HCT116 (cell line): ENCODE data around the gene ZNF618.

Experiments used
- CTCF ChIP-seq, 3 experiments: fragments of 200-600 bp in 1 of 3; sonication (generic) in 1 of 3; IDR thresholded peaks in 2 of 3; conservative IDR thresholded peaks in 1 of 3; 2 replicates each; pipeline ENCODE4 v1.5.1; 2012 to 2017; ENCODE audit warnings: low read depth in 2 of 3, low read length in 2 of 3, antibody characterized with exemption in 1 of 3, borderline replicate concordance in 1 of 3, control low read depth in 1 of 3, mild to moderate bottlenecking in 1 of 3, mixed read lengths in 1 of 3, mixed run types in 1 of 3, moderate library complexity in 1 of 3; ENCODE audit not compliant: insufficient read depth in 1 of 3
- EZH2 ChIP-seq: fragments of 200-600 bp; sonication (generic); IDR thresholded peaks from 2 replicates; pipeline ENCODE4 v1.6.1; 2017; ENCODE audit warnings: antibody characterized with exemption, mixed run types
- EZH2phosphoT487 ChIP-seq: fragments of 200-600 bp; IDR thresholded peaks from 2 replicates; pipeline ENCODE4 v1.6.1; 2018; ENCODE audit warnings: antibody characterized with exemption, borderline replicate concordance
- FOSL1 ChIP-seq: IDR thresholded peaks from 2 replicates; pipeline ENCODE4 v1.6.1; 2012; ENCODE audit warnings: low read depth
- MAX ChIP-seq: IDR thresholded peaks from 2 replicates; pipeline ENCODE4 v1.6.1; 2012
- POLR2A ChIP-seq: IDR thresholded peaks from 2 replicates; pipeline ENCODE4 v1.7.0; 2011; ENCODE audit warnings: borderline replicate concordance; ENCODE audit not compliant: insufficient read depth, insufficient read length; ENCODE audit errors: extremely low read depth
- SIN3A ChIP-seq: IDR thresholded peaks from 2 replicates; pipeline ENCODE4 v1.6.1; 2012; ENCODE audit warnings: low read depth
- TCF7L2 ChIP-seq: IDR thresholded peaks from 2 replicates; pipeline ENCODE4 v1.7.0; 2011; ENCODE audit warnings: borderline replicate concordance, inconsistent platforms; ENCODE audit not compliant: insufficient read depth, insufficient read length; ENCODE audit errors: extremely low read depth
- YY1 ChIP-seq: IDR thresholded peaks from 2 replicates; pipeline ENCODE4 v1.6.1; 2011; ENCODE audit warnings: low read length, low read depth, moderate library complexity, mild to moderate bottlenecking; ENCODE audit not compliant: insufficient replicate concordance; ENCODE audit errors: extremely low read depth

- TF ChIP-seq MAX (no peak), CTCF (IDR thresholded peaks at IDR 0.05 in 2 of 3, conservative IDR thresholded peaks at IDR 0.05 in 1 of 3; ENCODE audit: borderline replicate concordance in 1 of 3, insufficient read depth in 1 of 3, low read depth in 2 of 3, low read length in 2 of 3) (no peak), YY1 (no peak), FOSL1 (no peak), TCF7L2 (no peak), EZH2 (no peak), POLR2A (no peak), SIN3A (no peak), EZH2phosphoT487 (no peak)
Observed at GRCh38 chr9:113941056-113941455, 64.9 kb downstream of the ZNF618 start.
